ENCODE measurements around the gene NFIB. TPM values are rescaled to one million over a fixed set of nuclear protein-coding genes. Genes with fewer than 3 reads are reported as not detected.

Gene NFIB
- total and polyA plus RNA-seq, 2 donors from 2014 or later = 15.6 to 112 TPM

- FAIRE-seq (no peak), DNase-seq (peak in 1 of 5 donors; percentile 19)
- Histone ChIP-seq H3K4me1 (ENCODE audit: control insufficient read depth in 2 of 3, insufficient read depth in 2 of 3, low read depth in 1 of 3, low read length in 3 of 3) (peaks cover 0 to 6% (median 0%) of the 10 kb centered on the region in 3 donors), H3K9me3 (ENCODE audit: control insufficient read depth in 2 of 3, insufficient read depth in 1 of 3, low read length in 3 of 3) (no peaks in the 10 kb centered on the region), H3K27me3 (ENCODE audit: control insufficient read depth, insufficient read depth, low read length) (no peaks in the 10 kb centered on the region), H3K27ac (ENCODE audit: low read depth in 2 of 2, low read length in 2 of 2) (no peak overlapping the region), H3K9ac (ENCODE audit: low read length in 3 of 3) (no peak overlapping the region), H3K4me3 (ENCODE audit: low read length in 3 of 3) (no peak overlapping the region), H3K36me3 (ENCODE audit: control insufficient read depth in 2 of 3, insufficient read depth in 3 of 3, low read length in 3 of 3) (peaks cover 0 to 4% (median 0%) of the 10 kb centered on the region in 3 donors)
- intact Hi-C loops (cut with DNase I) = no loop called here
- TF ChIP-seq CTCF (IDR thresholded peaks at IDR 0.05; ENCODE audit: borderline replicate concordance, extremely low read depth, insufficient read depth) = no peak
Measured at GRCh38 chr9:14155237-14155636, 158.7 kb downstream of the NFIB start.

- FAIRE-seq = no peak
- Histone ChIP-seq H3K9me3 (ENCODE audit: control insufficient read depth in 2 of 3, insufficient read depth in 1 of 3, low read length in 3 of 3) (no peaks in the 10 kb centered on the region), H3K36me3 (ENCODE audit: control insufficient read depth in 2 of 3, insufficient read depth in 3 of 3, low read length in 3 of 3) (peaks cover 0 to 4% (median 0%) of the 10 kb centered on the region in 3 donors), H3K27ac (ENCODE audit: low read depth in 2 of 2, low read length in 2 of 2) (no peak overlapping the region), H3K4me3 (ENCODE audit: low read length in 3 of 3) (no peak overlapping the region), H3K4me1 (ENCODE audit: control insufficient read depth in 2 of 3, insufficient read depth in 2 of 3, low read depth in 1 of 3, low read length in 3 of 3) (peaks cover 0 to 6% (median 0%) of the 10 kb centered on the region in 3 donors), H3K27me3 (ENCODE audit: control insufficient read depth, insufficient read depth, low read length) (no peaks in the 10 kb centered on the region), H3K9ac (ENCODE audit: low read length in 3 of 3) (no peak overlapping the region)
- DNase-seq = peak in 2 of 5 donors; percentile 57 to 77
- intact Hi-C loops (cut with DNase I) = no loop called here
- no peak for TF ChIP-seq CTCF (IDR thresholded peaks at IDR 0.05; ENCODE audit: borderline replicate concordance, extremely low read depth, insufficient read depth)
Measured at GRCh38 chr9:14153310-14153720, 160.6 kb downstream of the NFIB start.

GRCh38 chr9:14151451-14151850 lies 162.5 kb downstream of the NFIB start:
- intact Hi-C loops (cut with DNase I) = no loop called here
- DNase-seq = no peak
- TF ChIP-seq CTCF (IDR thresholded peaks at IDR 0.05; ENCODE audit: borderline replicate concordance, extremely low read depth, insufficient read depth) = no peak

More at GRCh38 chr9:14151451-14151850, 162.5 kb downstream of the NFIB start:
- H3K9ac ChIP-seq (ENCODE audit: low read length in 3 of 3) = no peak overlapping the region
- no peak overlapping the region for H3K27ac ChIP-seq (ENCODE audit: low read depth in 2 of 2, low read length in 2 of 2)
- peaks cover 0 to 2% (median 0%) of the 10 kb centered on the region in 3 donors for H3K4me1 ChIP-seq (ENCODE audit: control insufficient read depth in 2 of 3, insufficient read depth in 2 of 3, low read depth in 1 of 3, low read length in 3 of 3)
- no peaks in the 10 kb centered on the region for H3K9me3 ChIP-seq (ENCODE audit: control insufficient read depth in 2 of 3, insufficient read depth in 1 of 3, low read length in 3 of 3)
- H3K36me3 ChIP-seq (ENCODE audit: control insufficient read depth in 2 of 3, insufficient read depth in 3 of 3, low read length in 3 of 3) = peaks cover 0 to 4% (median 0%) of the 10 kb centered on the region in 3 donors
- FAIRE-seq = no peak
- no peak overlapping the region for H3K4me3 ChIP-seq (ENCODE audit: low read length in 3 of 3)
- H3K27me3 ChIP-seq (ENCODE audit: control insufficient read depth, insufficient read depth, low read length) = no peaks in the 10 kb centered on the region

Data from kidney (tissue), 14 donors.